IMR-90 (cell line): ENCODE results near the gene RUNDC1. TPM values are rescaled to one million over a fixed set of nuclear protein-coding genes. Genes with fewer than 3 reads are reported as not detected.

ENCODE experiments used
- ATAC-seq: fragments of 200-7000 bp; cut with Tn5 transposase; 2 replicates; pipeline ENCODE4 v1.9.1; 2020; ENCODE audit warnings: low read depth, mild to moderate bottlenecking, moderate library complexity
- BruUV-seq: library from RNA; stranded (reverse); fragments of 400-500 nt; replicated peaks from 2 replicates; lab custom pipeline; 2021; lab: Mats Ljungman, UMichigan
- CTCF ChIA-PET: fragments of 300-600 bp; formaldehyde crosslinking; extraction: SDS; loops from one replicate; lab custom pipeline; 2021; ENCODE audit warnings: antibody characterized with exemption; lab: Yijun Ruan, JAX
- POLR2A ChIA-PET: fragments of 300-600 bp; sonication (Branson Sonifier 250); formaldehyde crosslinking; loops from one replicate; lab custom pipeline; 2022; ENCODE audit warnings: antibody characterized with exemption; ENCODE audit not compliant: unreplicated experiment; lab: Charles Lee
- DNase-seq: peaks from one replicate; pipeline ENCODE4 v3.0.0; 2013
- H2AFZ ChIP-seq: replicated peaks from 2 replicates; pipeline ENCODE3; 2013; ENCODE audit warnings: low read length, mild to moderate bottlenecking; ENCODE audit not compliant: poor library complexity
- H2AK5ac ChIP-seq: 2 replicates; pipeline ENCODE4 v1.6.1; 2013; ENCODE audit warnings: low read depth, low read length, inconsistent platforms
- H2AK9ac ChIP-seq: replicated peaks from 2 replicates; pipeline ENCODE3; 2013; ENCODE audit warnings: mild to moderate bottlenecking, low read depth, low read length, moderate library complexity; ENCODE audit not compliant: poor library complexity
- H2BK120ac ChIP-seq: 2 replicates; pipeline ENCODE4 v1.6.1; 2013; ENCODE audit warnings: low read depth, low read length, inconsistent platforms
- H2BK15ac ChIP-seq: 3 replicates; pipeline ENCODE4 v1.6.1; 2013; ENCODE audit warnings: low read depth, low read length, inconsistent platforms
- H2BK20ac ChIP-seq: 2 replicates; pipeline ENCODE4 v1.6.1; 2013; ENCODE audit warnings: low read depth, mild to moderate bottlenecking, inconsistent platforms, low read length, moderate library complexity
- H2BK5ac ChIP-seq: 2 replicates; pipeline ENCODE4 v1.6.1; 2013; ENCODE audit warnings: mild to moderate bottlenecking, low read depth, low read length, inconsistent platforms; ENCODE audit not compliant: poor library complexity, severe bottlenecking
- H3K14ac ChIP-seq: replicated peaks from 2 replicates; pipeline ENCODE4 v1.6.1; 2013; ENCODE audit warnings: low read depth, low read length, inconsistent platforms
- H3K18ac ChIP-seq: 2 replicates; pipeline ENCODE4 v1.6.1; 2013; ENCODE audit warnings: low read depth, low read length, control low read depth
- H3K23ac ChIP-seq: 2 replicates; pipeline ENCODE4 v1.6.1; 2013; ENCODE audit warnings: low read depth, low read length, inconsistent platforms
- H3K27ac ChIP-seq: 2 replicates; pipeline ENCODE4 v1.5.1; 2013; ENCODE audit warnings: mild to moderate bottlenecking, control low read depth, low read length; ENCODE audit not compliant: insufficient read depth
- H3K27me3 ChIP-seq: 2 replicates; pipeline ENCODE4 v1.6.1; 2013; ENCODE audit warnings: low read length; ENCODE audit not compliant: control insufficient read depth, insufficient read depth
- H3K36me3 ChIP-seq: 2 replicates; pipeline ENCODE4 v1.6.1; 2013; ENCODE audit warnings: low read length, mixed read lengths; ENCODE audit not compliant: control insufficient read depth, insufficient read depth
- H3K4ac ChIP-seq: 2 replicates; pipeline ENCODE4 v1.6.1; 2013; ENCODE audit warnings: low read depth, low read length, inconsistent platforms
- H3K4me1 ChIP-seq: 2 replicates; pipeline ENCODE4 v1.6.1; 2013; ENCODE audit warnings: low read length, mixed read lengths; ENCODE audit not compliant: control insufficient read depth, insufficient read depth
- H3K4me2 ChIP-seq: 2 replicates; pipeline ENCODE4 v1.6.1; 2013; ENCODE audit warnings: low read depth, mild to moderate bottlenecking, control low read depth, low read length, moderate library complexity
- H3K4me3 ChIP-seq: 2 replicates; pipeline ENCODE4 v1.5.1; 2013; ENCODE audit warnings: low read depth, mild to moderate bottlenecking, control low read depth, low read length, moderate library complexity; ENCODE audit not compliant: insufficient read depth
- H3K56ac ChIP-seq: 2 replicates; pipeline ENCODE4 v1.6.1; 2013; ENCODE audit warnings: low read length, inconsistent platforms; ENCODE audit not compliant: insufficient read depth; ENCODE audit errors: extremely low read depth
- H3K79me1 ChIP-seq, 2 experiments: 2 replicates each; pipeline ENCODE4 v1.6.1; 2013; ENCODE audit warnings: low read length in 2 of 2, inconsistent platforms in 1 of 2, low read depth in 1 of 2
- H3K9ac ChIP-seq: 2 replicates; pipeline ENCODE4 v1.6.1; 2013; ENCODE audit warnings: low read depth, low read length, control low read depth
- H3K9me1 ChIP-seq: 2 replicates; pipeline ENCODE4 v1.6.1; 2013; ENCODE audit warnings: low read length, inconsistent platforms; ENCODE audit not compliant: insufficient read depth
- H3K9me3 ChIP-seq: 2 replicates; pipeline ENCODE4 v1.6.1; 2013; ENCODE audit warnings: low read length; ENCODE audit not compliant: control insufficient read depth, insufficient read depth
- H4K20me1 ChIP-seq: 2 replicates; pipeline ENCODE4 v1.6.1; 2013; ENCODE audit warnings: low read length, inconsistent platforms; ENCODE audit not compliant: insufficient read depth
- H4K5ac ChIP-seq: 2 replicates; pipeline ENCODE4 v1.6.1; 2013; ENCODE audit warnings: mild to moderate bottlenecking, low read depth, low read length, control low read depth
- H4K8ac ChIP-seq, 2 experiments: 2 replicates each; pipeline ENCODE4 v1.6.1; 2013; ENCODE audit warnings: low read depth in 2 of 2, low read length in 2 of 2, control low read depth in 1 of 2, inconsistent platforms in 1 of 2
- H4K91ac ChIP-seq: 2 replicates; pipeline ENCODE4 v1.6.1; 2013; ENCODE audit warnings: low read depth, low read length, inconsistent platforms; ENCODE audit not compliant: insufficient read depth
- BHLHE40 ChIP-seq: fragments of 150-350 bp; IDR thresholded peaks from 2 replicates; pipeline ENCODE4 v1.6.1; 2016; ENCODE audit warnings: mild to moderate bottlenecking, low read depth, low read length
- CEBPB ChIP-seq: IDR thresholded peaks from 2 replicates; pipeline ENCODE4 v1.6.1; 2012; ENCODE audit warnings: low read depth, low read length, improper control_type of control experiment
- CHD1 ChIP-seq: IDR thresholded peaks from 2 replicates; pipeline ENCODE4 v1.6.1; 2012; ENCODE audit warnings: low read depth, low read length, improper control_type of control experiment
- MAFK ChIP-seq: IDR thresholded peaks from 2 replicates; pipeline ENCODE4 v1.6.1; 2012; ENCODE audit warnings: low read depth, low read length, improper control_type of control experiment
- MAZ ChIP-seq: IDR thresholded peaks from 2 replicates; pipeline ENCODE4 v1.6.1; 2012; ENCODE audit warnings: low read depth, mild to moderate bottlenecking, low read length, improper control_type of control experiment, moderate library complexity, borderline replicate concordance
- NFE2L2 ChIP-seq: fragments of 150-350 bp; IDR thresholded peaks from 2 replicates; pipeline ENCODE4 v1.6.1; 2016; ENCODE audit warnings: low read depth, mild to moderate bottlenecking, low read length
- POLR2A ChIP-seq: IDR thresholded peaks from 2 replicates; pipeline ENCODE4 v1.6.1; 2012; ENCODE audit warnings: mild to moderate bottlenecking, low read depth, low read length
- RAD21 ChIP-seq: IDR thresholded peaks from 2 replicates; pipeline ENCODE4 v1.6.1; 2012; ENCODE audit warnings: low read length, improper control_type of control experiment
- RCOR1 ChIP-seq: IDR thresholded peaks from 2 replicates; pipeline ENCODE4 v1.6.1; 2012; ENCODE audit warnings: mild to moderate bottlenecking, low read length, improper control_type of control experiment; ENCODE audit not compliant: insufficient replicate concordance
- SMC3 ChIP-seq: fragments of 150-350 bp; IDR thresholded peaks from 2 replicates; pipeline ENCODE4 v1.6.1; 2016; ENCODE audit warnings: low read depth, mild to moderate bottlenecking, antibody characterized with exemption, low read length, moderate library complexity
- WGBS, 2 experiments: methylation state at CpG; one replicate each; pipeline versions ENCODE4 v1.1.5 to v1.1.7; 2013; ENCODE audit warnings: missing lambda C conversion rate in 2 of 2; ENCODE audit not compliant: insufficient read length in 1 of 2; ENCODE audit errors: extremely low coverage in 2 of 2; 5-methylcytosine and 5-hydroxymethylcytosine counted together
- dilution Hi-C: fragments of 300-500 bp; cut with HindIII; formaldehyde crosslinking; loops from one replicate; pipeline ENCODE4 v1.14.3; 2018; ENCODE audit warnings: low sequenced_read_pairs; ENCODE audit not compliant: unreplicated experiment
- in situ Hi-C: fragments of 300-500 bp; cut with MboI; formaldehyde crosslinking; loops from 3 replicates; pipeline ENCODE4 v1.14.3; 2019; ENCODE audit warnings: low sequenced_read_pairs, inconsistent platforms, mixed read lengths
- intact Hi-C: fragments of 100-400 bp; cut with micrococcal nuclease; formaldehyde crosslinking; loops from 2 replicates; pipeline ENCODE4 v1.10.0; 2022
- polyA plus RNA-seq, 3 experiments: library from polyadenylated mRNA; depleted of rRNA; stranded (reverse); fragments of >200 nt; gene quantifications; 2 replicates each; pipeline ENCODE4 v1.2.3, GENCODE V29; 2012; ENCODE audit warnings: low replicate concordance in 1 of 3
- total RNA-seq: library from RNA; depleted of rRNA; stranded (reverse); fragments of >200 nt; gene quantifications from 2 replicates; pipeline ENCODE4 v1.2.3, GENCODE V29; 2012
- TF ChIP-seq, protein P1 (sequence below): conservative IDR thresholded peaks from 2 replicates; pipeline ENCODE4 v1.5.1; 2012; ENCODE audit warnings: mild to moderate bottlenecking, low read depth, low read length, improper control_type of control experiment
- TF ChIP-seq, protein P2 (sequence below): fragments of 150-350 bp; IDR thresholded peaks from 2 replicates; pipeline ENCODE4 v1.6.1; 2017; ENCODE audit warnings: mild to moderate bottlenecking, antibody characterized with exemption, low read length, low read depth

Gene RUNDC1
- total and polyA plus RNA-seq, 2 of the 4 experiments (the other 2 are of a cell fraction) = 7.0 to 7.9 TPM

DNA sequence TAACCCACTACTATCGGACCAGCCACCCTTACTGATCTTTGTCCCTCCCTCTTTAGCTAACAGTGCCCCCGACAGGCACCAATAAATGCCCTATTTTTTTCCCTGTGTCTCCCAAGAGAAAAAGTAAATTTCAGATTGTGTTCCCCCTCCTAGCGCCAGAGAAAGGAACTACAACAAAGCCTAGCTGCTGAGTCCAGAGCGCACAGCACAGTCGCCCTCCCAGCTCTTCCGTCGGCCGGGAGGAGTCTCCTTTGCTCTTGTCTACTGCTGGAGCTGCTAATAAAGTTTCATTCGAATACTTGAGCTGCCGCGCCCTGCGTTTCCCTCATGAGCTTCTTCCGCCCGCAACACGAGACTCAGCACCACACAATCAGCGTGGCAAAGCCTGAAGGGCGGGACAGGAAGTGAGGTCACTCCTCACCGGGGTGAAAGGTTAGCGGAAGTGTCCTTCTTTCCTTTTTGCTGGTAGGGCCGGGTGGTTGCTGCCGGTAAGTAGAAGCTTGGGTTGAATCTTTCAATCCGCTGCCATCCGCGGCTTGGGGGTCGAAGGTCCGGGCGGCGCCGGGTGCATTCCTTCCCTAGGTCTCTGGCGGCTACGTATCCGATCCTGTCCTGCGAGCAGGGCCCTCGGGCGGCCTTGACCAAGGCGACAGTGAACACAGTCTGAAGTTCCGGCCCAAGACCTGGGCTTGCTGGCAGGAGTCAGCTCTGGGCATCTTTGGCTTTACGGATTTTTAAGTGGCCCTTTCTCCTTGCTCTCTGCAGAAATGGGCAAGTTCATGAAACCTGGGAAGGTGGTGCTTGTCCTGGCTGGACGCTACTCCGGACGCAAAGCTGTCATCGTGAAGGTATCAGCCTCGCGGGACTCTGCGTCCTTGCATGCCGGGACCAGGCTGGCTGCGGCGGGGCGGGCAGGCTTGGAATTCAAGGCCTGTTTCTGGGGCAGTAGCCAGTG is 17.9 kb downstream of the RUNDC1 start, which contains the start of gene RPL27:
TSS of gene RPL27 (plus strand) at position 436 of the 955 bp plus-strand sequence. CDS start at position 768, 332 bp downstream.
- H3K27ac ChIP-seq = peak within 1 kb of the TSS; percentile 86
- BruUV-seq = TSS peak; percentile 74
- CTCF ChIA-PET = interaction anchor here (0.6 to 1.9 kb wide), 9 partner anchors 11 to 320 kb away, joined by 3 to 9 read pairs (median 3); partner anchors contain the start of gene PTGES3L
- TF ChIP-seq BHLHE40 (peak; percentile 97), RAD21 (peak; percentile 67), CHD1 (peak; percentile 88; the same call in 1 of the 2 replicates), SMC3 (peak; percentile 72), NFE2L2 (peak; percentile 26; the same call in 1 of the 2 replicates), POLR2A (peak; percentile 97), MAZ (peak; percentile 86), RCOR1 (no peak), CEBPB (no peak), MAFK (peak; percentile 43; the same call in 1 of the 2 replicates)
- TF ChIP-seq, protein P1, sequence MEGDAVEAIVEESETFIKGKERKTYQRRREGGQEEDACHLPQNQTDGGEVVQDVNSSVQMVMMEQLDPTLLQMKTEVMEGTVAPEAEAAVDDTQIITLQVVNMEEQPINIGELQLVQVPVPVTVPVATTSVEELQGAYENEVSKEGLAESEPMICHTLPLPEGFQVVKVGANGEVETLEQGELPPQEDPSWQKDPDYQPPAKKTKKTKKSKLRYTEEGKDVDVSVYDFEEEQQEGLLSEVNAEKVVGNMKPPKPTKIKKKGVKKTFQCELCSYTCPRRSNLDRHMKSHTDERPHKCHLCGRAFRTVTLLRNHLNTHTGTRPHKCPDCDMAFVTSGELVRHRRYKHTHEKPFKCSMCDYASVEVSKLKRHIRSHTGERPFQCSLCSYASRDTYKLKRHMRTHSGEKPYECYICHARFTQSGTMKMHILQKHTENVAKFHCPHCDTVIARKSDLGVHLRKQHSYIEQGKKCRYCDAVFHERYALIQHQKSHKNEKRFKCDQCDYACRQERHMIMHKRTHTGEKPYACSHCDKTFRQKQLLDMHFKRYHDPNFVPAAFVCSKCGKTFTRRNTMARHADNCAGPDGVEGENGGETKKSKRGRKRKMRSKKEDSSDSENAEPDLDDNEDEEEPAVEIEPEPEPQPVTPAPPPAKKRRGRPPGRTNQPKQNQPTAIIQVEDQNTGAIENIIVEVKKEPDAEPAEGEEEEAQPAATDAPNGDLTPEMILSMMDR = peak; percentile 88
- TF ChIP-seq, protein P2, sequence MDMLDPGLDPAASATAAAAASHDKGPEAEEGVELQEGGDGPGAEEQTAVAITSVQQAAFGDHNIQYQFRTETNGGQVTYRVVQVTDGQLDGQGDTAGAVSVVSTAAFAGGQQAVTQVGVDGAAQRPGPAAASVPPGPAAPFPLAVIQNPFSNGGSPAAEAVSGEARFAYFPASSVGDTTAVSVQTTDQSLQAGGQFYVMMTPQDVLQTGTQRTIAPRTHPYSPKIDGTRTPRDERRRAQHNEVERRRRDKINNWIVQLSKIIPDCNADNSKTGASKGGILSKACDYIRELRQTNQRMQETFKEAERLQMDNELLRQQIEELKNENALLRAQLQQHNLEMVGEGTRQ = peak; percentile 76

More for the DNA sequence above, 17.9 kb downstream of the RUNDC1 start, which contains the start of gene RPL27:
- in situ Hi-C loops = loop anchor here (25.0 kb wide), 1 partner anchor 364 kb away; no protein-coding TSS in a partner anchor
- WGBS, 2 experiments = 0% methylated on average over 22 of the region's 49 CpGs; no CpG with 5 or more reads in 1 of the 2 experiments
- H3K18ac ChIP-seq = peak within 1 kb of the TSS; percentile 5
- H3K79me1 ChIP-seq = peaks cover 12 to 45% of the 10 kb centered on the region in 2 experiments; a peak in 3 of 4 replicates
- peak within 1 kb of the TSS; percentile 79 for H2AK9ac ChIP-seq
- H2BK15ac ChIP-seq = no peak within 1 kb of the TSS; the same call in 2 of the 3 replicates
- DNase-seq (peak; percentile 100), ATAC-seq (peak; percentile 95)
- H4K5ac ChIP-seq = peak within 1 kb of the TSS; percentile 77
- peak within 1 kb of the TSS; percentile 88 for H3K56ac ChIP-seq
- dilution Hi-C loops = no loop called here
- no peak within 1 kb of the TSS for H2BK20ac ChIP-seq
- POLR2A ChIA-PET = interaction anchor here (0.6 to 1.6 kb wide), 9 partner anchors 8 to 362 kb away, joined by 3 to 6 read pairs (median 5); partner anchors contain the start of genes IFI35, PTGES3L and RUNDC1
- peak within 1 kb of the TSS; percentile 94 for H3K4ac ChIP-seq
- peak within 1 kb of the TSS; percentile 87 for H2AFZ ChIP-seq
- H3K9ac ChIP-seq = peak within 1 kb of the TSS; percentile 91
- H4K8ac ChIP-seq = peak within 1 kb of the TSS; percentile 68 to 91
- H2BK120ac ChIP-seq = peak within 1 kb of the TSS; percentile 48; the same call in 1 of the 2 replicates
- peaks cover 30% of the 10 kb centered on the region; the same call in 1 of the 2 replicates for H4K20me1 ChIP-seq
- H2BK5ac ChIP-seq = peak within 1 kb of the TSS; percentile 92
- H2AK5ac ChIP-seq = peak within 1 kb of the TSS; percentile 96
- H3K9me1 ChIP-seq = 0 out of 2 replicates have a peak, but pooled peaks cover 3% of the 10 kb centered on the region
- H3K4me2 ChIP-seq = peak within 1 kb of the TSS; percentile 98
- peaks cover 24% of the 10 kb centered on the region for H3K36me3 ChIP-seq
- peak within 1 kb of the TSS; percentile 83 for H3K23ac ChIP-seq
- intact Hi-C loops = loop anchor here (1.0 to 10.0 kb wide), 2 partner anchors 155 to 317 kb away; no protein-coding TSS in a partner anchor
- H3K27me3 ChIP-seq = no peaks in the 10 kb centered on the region
- H3K4me1 ChIP-seq = peaks cover 6% of the 10 kb centered on the region
- H3K4me3 ChIP-seq = peak within 1 kb of the TSS; percentile 64
- peak within 1 kb of the TSS; percentile 73 for H4K91ac ChIP-seq
- peak within 1 kb of the TSS; percentile 93 for H3K14ac ChIP-seq
- H3K9me3 ChIP-seq = no peaks in the 10 kb centered on the region
